A673 (cell line): ENCODE measurements around the gene CCDC86. TPM values are rescaled to one million over a fixed set of nuclear protein-coding genes. Genes with fewer than 3 reads are reported as not detected.

ENCODE experiments used
- BruUV-seq: library from RNA; stranded (reverse); fragments of 400-500 nt; replicated peaks from 2 replicates; lab custom pipeline; 2021; lab: Mats Ljungman, UMichigan
- CTCF ChIA-PET: fragments of 300-600 bp; sonication (Branson Sonifier 250); formaldehyde crosslinking; loops from one replicate; lab custom pipeline; 2022; ENCODE audit warnings: antibody characterized with exemption; lab: Charles Lee
- POLR2A ChIA-PET: fragments of 300-600 bp; sonication (Branson Sonifier 250); formaldehyde crosslinking; loops from one replicate; lab custom pipeline; 2022; ENCODE audit warnings: antibody characterized with exemption; ENCODE audit not compliant: low non-redundant PET; lab: Charles Lee
- DNase-seq: peaks from one replicate; pipeline ENCODE4 v3.0.0-alpha.2; 2015; ENCODE audit warnings: low spot score
- H3K27ac ChIP-seq: fragments of 200-600 bp; sonication (generic); 2 replicates; pipeline ENCODE4 v1.5.1; 2016; ENCODE audit warnings: mixed run types, low read depth, mild to moderate bottlenecking, mixed read lengths, antibody characterized with exemption, low read length; ENCODE audit not compliant: poor library complexity, severe bottlenecking
- H3K27me3 ChIP-seq: fragments of 200-600 bp; sonication (generic); replicated peaks from 2 replicates; pipeline ENCODE4 v1.6.1; 2017; ENCODE audit warnings: mixed run types, low read depth, mild to moderate bottlenecking, mixed read lengths, antibody characterized with exemption, low read length; ENCODE audit not compliant: insufficient read depth, poor library complexity
- H3K36me3 ChIP-seq: fragments of 200-600 bp; sonication (generic); 2 replicates; pipeline ENCODE4 v1.6.1; 2016; ENCODE audit warnings: mixed run types, mild to moderate bottlenecking, mixed read lengths, antibody characterized with exemption, low read length; ENCODE audit not compliant: insufficient read depth, poor library complexity, severe bottlenecking
- H3K4me1 ChIP-seq: fragments of 200-600 bp; sonication (generic); 2 replicates; pipeline ENCODE4 v1.6.1; 2017; ENCODE audit warnings: mixed run types, mild to moderate bottlenecking, mixed read lengths, antibody characterized with exemption, low read length; ENCODE audit not compliant: insufficient read depth, poor library complexity, severe bottlenecking
- H3K4me3 ChIP-seq: fragments of 200-600 bp; sonication (generic); 2 replicates; pipeline ENCODE4 v1.5.1; 2016; ENCODE audit warnings: low read depth, mixed run types, mild to moderate bottlenecking, mixed read lengths, low read length; ENCODE audit not compliant: poor library complexity, severe bottlenecking
- H3K9me3 ChIP-seq: fragments of 200-600 bp; sonication (generic); 2 replicates; pipeline ENCODE4 v1.6.1; 2016; ENCODE audit warnings: mixed run types, low read depth, mild to moderate bottlenecking, mixed read lengths, antibody characterized with exemption, low read length; ENCODE audit not compliant: poor library complexity, severe bottlenecking
- EZH2 ChIP-seq: fragments of 200-600 bp; sonication (generic); IDR thresholded peaks from 2 replicates; pipeline ENCODE4 v1.6.1; 2017; ENCODE audit warnings: borderline replicate concordance, low read depth, mild to moderate bottlenecking, mixed read lengths, antibody characterized with exemption, low read length; ENCODE audit not compliant: poor library complexity, severe bottlenecking
- intact Hi-C: fragments of 100-400 bp; cut with micrococcal nuclease; formaldehyde crosslinking; loops from one replicate; pipeline ENCODE4 v1.10.0; 2022; ENCODE audit not compliant: unreplicated experiment
- total RNA-seq: library from RNA; stranded (reverse); gene quantifications from 2 replicates; pipeline ENCODE4 v1.2.3, GENCODE V29; 2021
- TF ChIP-seq, protein P1 (sequence below): fragments of 300-800, 200-600 bp; sonication (generic); conservative IDR thresholded peaks from 2 replicates; pipeline ENCODE4 v1.5.1; 2017; ENCODE audit warnings: low read depth, mild to moderate bottlenecking, antibody characterized with exemption, low read length, moderate library complexity, mixed read lengths

Gene CCDC86
- total RNA-seq, 1 experiment from 2014 or later, result 188 TPM

DNA sequence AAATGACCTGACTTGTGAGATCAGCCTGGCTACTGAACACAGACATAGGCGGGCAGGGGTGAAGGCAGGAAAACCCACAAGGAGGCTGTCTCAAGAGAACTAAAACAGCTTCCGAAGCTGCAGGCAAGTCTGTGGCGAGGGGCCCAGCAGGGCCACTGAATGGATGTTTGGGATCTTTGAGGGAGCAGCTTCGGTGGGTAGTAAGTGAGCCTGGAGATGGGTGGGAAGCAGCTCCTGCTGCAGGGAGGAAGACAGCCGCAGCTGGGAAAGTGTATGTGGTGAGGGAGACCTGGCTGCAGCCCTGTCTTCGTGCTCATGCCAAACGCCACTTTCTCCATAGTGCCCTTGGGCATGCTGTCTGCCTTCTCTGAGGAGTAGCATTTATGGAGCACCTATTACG lies 3.4 kb downstream of the CCDC86 start:
- CTCF ChIA-PET, result no interaction called here
- no peak for DNase-seq
- peak overlapping the region; percentile 91 for H3K4me3 ChIP-seq
- TF ChIP-seq, protein P1, sequence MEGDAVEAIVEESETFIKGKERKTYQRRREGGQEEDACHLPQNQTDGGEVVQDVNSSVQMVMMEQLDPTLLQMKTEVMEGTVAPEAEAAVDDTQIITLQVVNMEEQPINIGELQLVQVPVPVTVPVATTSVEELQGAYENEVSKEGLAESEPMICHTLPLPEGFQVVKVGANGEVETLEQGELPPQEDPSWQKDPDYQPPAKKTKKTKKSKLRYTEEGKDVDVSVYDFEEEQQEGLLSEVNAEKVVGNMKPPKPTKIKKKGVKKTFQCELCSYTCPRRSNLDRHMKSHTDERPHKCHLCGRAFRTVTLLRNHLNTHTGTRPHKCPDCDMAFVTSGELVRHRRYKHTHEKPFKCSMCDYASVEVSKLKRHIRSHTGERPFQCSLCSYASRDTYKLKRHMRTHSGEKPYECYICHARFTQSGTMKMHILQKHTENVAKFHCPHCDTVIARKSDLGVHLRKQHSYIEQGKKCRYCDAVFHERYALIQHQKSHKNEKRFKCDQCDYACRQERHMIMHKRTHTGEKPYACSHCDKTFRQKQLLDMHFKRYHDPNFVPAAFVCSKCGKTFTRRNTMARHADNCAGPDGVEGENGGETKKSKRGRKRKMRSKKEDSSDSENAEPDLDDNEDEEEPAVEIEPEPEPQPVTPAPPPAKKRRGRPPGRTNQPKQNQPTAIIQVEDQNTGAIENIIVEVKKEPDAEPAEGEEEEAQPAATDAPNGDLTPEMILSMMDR, result no peak
- no peak for TF ChIP-seq EZH2
- H3K4me1 ChIP-seq, result no peaks in the 10 kb centered on the region
- H3K27me3 ChIP-seq, result no peaks in the 10 kb centered on the region
- intact Hi-C loops, result no loop called here
- BruUV-seq, result no TSS peak
- POLR2A ChIA-PET, result no interaction called here
- no peak overlapping the region for H3K27ac ChIP-seq
- no peaks in the 10 kb centered on the region for H3K9me3 ChIP-seq
- peaks cover 29% of the 10 kb centered on the region for H3K36me3 ChIP-seq

DNA sequence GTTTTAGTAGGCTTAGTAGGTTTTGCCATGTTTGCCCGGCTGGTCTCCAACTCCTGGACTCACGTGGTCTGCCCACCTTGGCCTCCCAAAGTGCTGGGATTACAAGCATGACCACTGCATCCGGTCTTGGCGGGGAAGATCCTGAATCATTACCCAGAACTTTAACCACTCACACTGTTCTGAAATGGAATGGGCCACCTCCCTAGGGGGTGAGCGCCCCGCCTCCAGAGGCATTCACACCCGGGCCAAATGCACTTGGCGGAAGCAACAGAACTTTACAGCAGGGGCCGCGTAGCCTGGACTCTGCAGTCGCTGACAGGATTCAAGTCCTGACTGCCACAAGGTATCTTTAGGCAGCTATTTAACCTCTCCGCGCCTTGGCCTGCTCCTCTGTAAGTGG lies 5.4 kb downstream of the CCDC86 start:
- POLR2A ChIA-PET, result no interaction called here
- Histone ChIP-seq H3K27me3 (no peaks in the 10 kb centered on the region), H3K4me1 (no peaks in the 10 kb centered on the region), H3K4me3 (no peak overlapping the region), H3K36me3 (peaks cover 44% of the 10 kb centered on the region), H3K27ac (no peak overlapping the region), H3K9me3 (no peaks in the 10 kb centered on the region)
- no peak for TF ChIP-seq EZH2
- intact Hi-C loops, result no loop called here
- BruUV-seq, result no TSS peak
- no peak for DNase-seq
- CTCF ChIA-PET, result interaction anchor here (0.7 kb wide), 1 partner anchor 16 kb away, joined by 3 read pairs; no protein-coding TSS in a partner anchor

DNA sequence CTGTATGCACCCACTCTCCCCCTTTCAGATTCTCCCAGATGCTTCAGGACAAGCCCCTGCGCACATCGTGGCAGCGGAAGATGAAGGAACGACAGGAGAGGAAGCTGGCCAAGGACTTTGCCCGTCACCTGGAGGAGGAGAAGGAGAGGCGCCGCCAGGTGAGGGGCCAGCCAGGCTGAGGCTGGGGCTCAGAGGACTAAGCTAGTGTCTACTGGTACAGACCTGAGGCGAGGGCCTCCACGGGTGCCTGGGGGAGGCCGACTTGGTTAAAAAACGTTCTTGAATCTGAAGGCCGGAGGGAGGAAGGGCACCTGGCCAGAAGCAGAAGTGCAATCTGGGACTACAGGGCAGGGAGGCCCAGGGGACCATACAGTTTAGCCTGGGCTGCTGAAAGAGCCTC lies 6.0 kb downstream of the CCDC86 start:
- CTCF ChIA-PET, result no interaction called here

More for the DNA sequence above, 6.0 kb downstream of the CCDC86 start:
- Histone ChIP-seq H3K27ac (no peak overlapping the region), H3K4me1 (no peaks in the 10 kb centered on the region), H3K9me3 (no peaks in the 10 kb centered on the region), H3K4me3 (no peak overlapping the region), H3K36me3 (peaks cover 44% of the 10 kb centered on the region), H3K27me3 (no peaks in the 10 kb centered on the region)
- BruUV-seq, result no TSS peak
- POLR2A ChIA-PET, result no interaction called here
- intact Hi-C loops, result no loop called here
- TF ChIP-seq, protein P1, result no peak
- no peak for TF ChIP-seq EZH2
- no peak for DNase-seq
